Sigmoid colon (tissue), 7 donors: ENCODE results near the gene SDK1. TPM values are rescaled to one million over a fixed set of nuclear protein-coding genes. Genes with fewer than 3 reads are reported as not detected.

Experiments used
- DNase-seq: peaks from one replicate; pipeline ENCODE4 v3.0.0-alpha.2; 2019
- H3K27ac ChIP-seq, 4 donors: fragments of 200-600 bp; sonication (generic); one replicate each; pipeline ENCODE4 v1.5.1; 2016 to 2019; ENCODE audit warnings: mild to moderate bottlenecking in 1 of 4
- H3K27me3 ChIP-seq, 3 donors: fragments of 200-600 bp; sonication (generic); one replicate each; pipeline ENCODE4 v1.5.1; 2019; ENCODE audit warnings: mild to moderate bottlenecking in 1 of 3
- H3K36me3 ChIP-seq, 4 donors: fragments of 200-600 bp; sonication (generic); one replicate each; pipeline ENCODE4 v1.5.1; 2016 to 2019
- H3K4me1 ChIP-seq, 4 donors: fragments of 200-600 bp; sonication (generic); one replicate each; pipeline ENCODE4 v1.5.1; 2017 to 2019
- H3K4me3 ChIP-seq, 4 donors: fragments of 200-600 bp; sonication (generic); one replicate each; pipeline ENCODE4 v1.5.1; 2017 to 2019; ENCODE audit warnings: mild to moderate bottlenecking in 2 of 4, moderate library complexity in 1 of 4
- H3K9me3 ChIP-seq, 4 donors: fragments of 200-600 bp in 3 of 4; sonication (generic) in 3 of 4; one replicate each; pipeline versions ENCODE4 v1.5.1 to v1.6.1; 2013 to 2019
- CTCF ChIP-seq, 4 experiments: fragments of 450-650 bp in 3 of 4; fragments of 200-600 bp in 1 of 4; IDR thresholded peaks; one replicate each; pipeline ENCODE4 v1.5.1; 2016 to 2019; ENCODE audit warnings: antibody characterized with exemption in 4 of 4, mild to moderate bottlenecking in 3 of 4, moderate library complexity in 2 of 4
- EP300 ChIP-seq, 4 donors: sonication (generic); formaldehyde crosslinking; IDR thresholded peaks; one replicate each; pipeline ENCODE4 v1.6.1; 2017; ENCODE audit warnings: antibody characterized with exemption in 4 of 4
- POLR2A ChIP-seq, 2 donors: fragments of 450-650 bp; IDR thresholded peaks; one replicate each; pipeline ENCODE4 v1.6.1; 2016; ENCODE audit warnings: antibody characterized with exemption in 2 of 2, mild to moderate bottlenecking in 2 of 2, moderate library complexity in 2 of 2
- POLR2AphosphoS5 ChIP-seq, 4 donors: sonication (generic); formaldehyde crosslinking; IDR thresholded peaks; one replicate each; pipeline ENCODE4 v1.6.1; 2017; ENCODE audit warnings: antibody characterized with exemption in 4 of 4
- WGBS, 2 donors: extraction: QIAGEN DNeasy Blood & Tissue Kit; methylation state at CpG; one replicate each; pipeline ENCODE4 v1.1.7; 2013; 5-methylcytosine and 5-hydroxymethylcytosine counted together
- intact Hi-C: fragments of 100-400 bp; cut with DNase I; formaldehyde crosslinking; loops from one replicate; pipeline ENCODE4 v1.15.1; 2023
- polyA plus RNA-seq, 3 donors: library from polyadenylated mRNA; stranded (reverse); fragments of 200-250 nt; gene quantifications; one replicate each; pipeline ENCODE4 v1.2.3, GENCODE V29; 2013
- total RNA-seq, 4 donors: library from RNA; depleted of rRNA; stranded (reverse); fragments of >200 nt; gene quantifications; one replicate each; pipeline ENCODE4 v1.1.0, GENCODE V29; 2016
- donor health status: healthy with polysubstance abuse.
- donor health status: Bipolar disorder and iron deficiency.
- donor health status: healthy.

SDK1 gene
- total and polyA plus RNA-seq, 7 donors: under 0.01 to 23.0 (median 10.0) TPM; not detected in 1

- WGBS, 2 donors: 90 to 95% methylated on average over 6 of the region's 6 CpGs
- Histone ChIP-seq H3K9me3 (no peaks in the 10 kb centered on the region), H3K27me3 (no peaks in the 10 kb centered on the region), H3K4me1 (no peaks in the 10 kb centered on the region), H3K36me3 (no peaks in the 10 kb centered on the region), H3K4me3 (no peak overlapping the region), H3K27ac (no peak overlapping the region)
- DNase-seq: no peak
- intact Hi-C loops: no loop called here
- TF ChIP-seq POLR2AphosphoS5 (IDR thresholded peaks at IDR 0.05): no peak
These were observed 35.1 kb downstream of the SDK1 start for GRCh38 chr7:3336042-3336665.

- no peaks in the 10 kb centered on the region for H3K36me3 ChIP-seq
- no peaks in the 10 kb centered on the region for H3K9me3 ChIP-seq
- H3K27me3 ChIP-seq: no peaks in the 10 kb centered on the region
- H3K27ac ChIP-seq: no peak overlapping the region
- DNase-seq: no peak
- 55 to 66% methylated on average over 3 of the region's 3 CpGs for whole genome bisulfite sequencing, 2 donors
- intact Hi-C loops: no loop called here
- TF ChIP-seq CTCF (IDR thresholded peaks at IDR 0.05): no peak
- TF ChIP-seq POLR2A (IDR thresholded peaks at IDR 0.05): no peak
- TF ChIP-seq EP300 (IDR thresholded peaks at IDR 0.05): no peak
- no peak for TF ChIP-seq POLR2AphosphoS5 (IDR thresholded peaks at IDR 0.05)
- H3K4me1 ChIP-seq: no peaks in the 10 kb centered on the region
- H3K4me3 ChIP-seq: no peak overlapping the region
These were observed 37.1 kb downstream of the SDK1 start for GRCh38 chr7:3338161-3338560.

GRCh38 chr7:3345699-3346481 is 44.8 kb downstream of the SDK1 start:
- Histone ChIP-seq H3K27ac (no peak overlapping the region), H3K9me3 (no peaks in the 10 kb centered on the region), H3K36me3 (no peaks in the 10 kb centered on the region), H3K4me1 (no peaks in the 10 kb centered on the region), H3K27me3 (no peaks in the 10 kb centered on the region), H3K4me3 (no peak overlapping the region)
- DNase-seq: no peak
- TF ChIP-seq EP300 (IDR thresholded peaks at IDR 0.05): no peak
- no peak for TF ChIP-seq CTCF (IDR thresholded peaks at IDR 0.05)
- no peak for TF ChIP-seq POLR2A (IDR thresholded peaks at IDR 0.05)
- TF ChIP-seq POLR2AphosphoS5 (IDR thresholded peaks at IDR 0.05): no peak
- WGBS, 2 donors: 84 to 89% methylated on average over 12 of the region's 12 CpGs
- intact Hi-C loops: no loop called here

GRCh38 chr7:3349126-3349525 is 48.1 kb downstream of the SDK1 start:
- Histone ChIP-seq H3K27ac (no peak overlapping the region), H3K9me3 (no peaks in the 10 kb centered on the region), H3K4me3 (no peak overlapping the region), H3K36me3 (no peaks in the 10 kb centered on the region), H3K4me1 (no peaks in the 10 kb centered on the region), H3K27me3 (no peaks in the 10 kb centered on the region)
- 70 to 76% methylated on average over 2 of the region's 2 CpGs for WGBS, 2 donors
- no peak for DNase-seq
- TF ChIP-seq EP300 (IDR thresholded peaks at IDR 0.05): no peak
- TF ChIP-seq CTCF (IDR thresholded peaks at IDR 0.05): no peak
- no peak for TF ChIP-seq POLR2AphosphoS5 (IDR thresholded peaks at IDR 0.05)
- TF ChIP-seq POLR2A (IDR thresholded peaks at IDR 0.05): no peak
- intact Hi-C loops: no loop called here

- TF ChIP-seq POLR2AphosphoS5 (IDR thresholded peaks at IDR 0.05) (no peak), POLR2A (IDR thresholded peaks at IDR 0.05) (no peak), CTCF (IDR thresholded peaks at IDR 0.05) (no peak), EP300 (IDR thresholded peaks at IDR 0.05) (no peak)
These were observed 55.1 kb downstream of the SDK1 start for GRCh38 chr7:3356173-3356572.

More at GRCh38 chr7:3356173-3356572, 55.1 kb downstream of the SDK1 start:
- WGBS, 2 donors: 81 to 82% methylated on average over 6 of the region's 6 CpGs
- Histone ChIP-seq H3K4me1 (peaks cover 0 to 11% (median 0%) of the 10 kb centered on the region in 4 donors), H3K27ac (peak overlapping the region in 2 of 4 donors; percentile 41 to 44), H3K9me3 (no peaks in the 10 kb centered on the region), H3K36me3 (no peaks in the 10 kb centered on the region), H3K27me3 (no peaks in the 10 kb centered on the region), H3K4me3 (no peak overlapping the region)
- DNase-seq: no peak
- intact Hi-C loops: no loop called here
